Activated CD4-positive, CD25-positive, alpha-beta regulatory T cell (primary cell): ENCODE measurements around the gene SIRPB2.

ENCODE experiments used
- DNase-seq, 4 experiments: peaks; one replicate each; lab custom pipeline; 2025; lab: John Stamatoyannopoulos, UW

Gene SIRPB2

GRCh38 chr20:1471242-1471641 lies 20.0 kb downstream of the SIRPB2 start:
- no peak for DNase-seq

GRCh38 chr20:1469925-1470571 lies 21.2 kb downstream of the SIRPB2 start:
- DNase-seq: no peak

GRCh38 chr20:1469306-1469905 lies 21.8 kb downstream of the SIRPB2 start:
- no peak for DNase-seq

GRCh38 chr20:1468117-1468624 lies 23.0 kb downstream of the SIRPB2 start:
- no peak for DNase-seq

- no peak for DNase-seq
Observed at GRCh38 chr20:1467355-1468116, 23.7 kb downstream of the SIRPB2 start.

GRCh38 chr20:1467082-1467354 lies 24.2 kb downstream of the SIRPB2 start:
- DNase-seq: no peak

GRCh38 chr20:1466211-1467081 lies 24.8 kb downstream of the SIRPB2 start, which contains the start of gene NSFL1C:
NSFL1C (minus strand) TSS chr20:1466849; CDS start chr20:1466824, 25 bp downstream.
- DNase-seq: peak; percentile 95 to 98 (median 97)

- no peak for DNase-seq
Observed at GRCh38 chr20:1465470-1466210, 25.6 kb downstream of the SIRPB2 start.

GRCh38 chr20:1463971-1464570 lies 27.1 kb downstream of the SIRPB2 start:
- no peak for DNase-seq

GRCh38 chr20:1462834-1463233 lies 28.4 kb downstream of the SIRPB2 start:
- no peak for DNase-seq

- no peak for DNase-seq
Observed at GRCh38 chr20:1462001-1462400, 29.2 kb downstream of the SIRPB2 start.

GRCh38 chr20:1460275-1460674 lies 30.9 kb downstream of the SIRPB2 start:
- DNase-seq: no peak

- no peak for DNase-seq
Observed at GRCh38 chr20:1457992-1458391, 33.2 kb downstream of the SIRPB2 start.

GRCh38 chr20:1456300-1456699 lies 34.9 kb downstream of the SIRPB2 start:
- no peak for DNase-seq

- DNase-seq: no peak
Observed at GRCh38 chr20:1450926-1451491, 40.2 kb downstream of the SIRPB2 start.

- no peak for DNase-seq
Observed at GRCh38 chr20:1449370-1449769, 41.9 kb downstream of the SIRPB2 start.

- no peak for DNase-seq
Observed at GRCh38 chr20:1448081-1448620, 43.1 kb downstream of the SIRPB2 start.

- no peak for DNase-seq
Observed at GRCh38 chr20:1446536-1446935, 44.7 kb downstream of the SIRPB2 start.

GRCh38 chr20:1443085-1443484 lies 48.1 kb downstream of the SIRPB2 start:
- DNase-seq: no peak

GRCh38 chr20:1442304-1442703 lies 48.9 kb downstream of the SIRPB2 start:
- DNase-seq: no peak
